ENCODE data around the gene DGKI.

- TF ChIP-seq NR3C1 (IDR thresholded peaks at IDR 0.05) (no peak), KDM1A (IDR thresholded peaks at IDR 0.05; ENCODE audit: low read depth) (no peak), CTCF (IDR thresholded peaks at IDR 0.05) (no peak), POLR2A (IDR thresholded peaks at IDR 0.05; ENCODE audit: low read length) (no peak), BCL3 (IDR thresholded peaks at IDR 0.05) (no peak), HDAC2 (IDR thresholded peaks at IDR 0.05) (no peak)
These were observed 370.8 kb downstream of the DGKI start for GRCh38 chr7:137475966-137476365.
